Mucosa of descending colon (tissue), 3 donors: ENCODE data around the gene CPSF3. TPM values are rescaled to one million over a fixed set of nuclear protein-coding genes. Genes with fewer than 3 reads are reported as not detected.
"Not testable (repeated sequence)": the region's sequence is repeated elsewhere in the genome, so short reads cannot be mapped to it uniquely, and the experiment has no call there.

Experiments
- ATAC-seq: fragments of 200-7000 bp; cut with Tn5 transposase; one replicate; pipeline ENCODE4 v1.9.1; 2020; ENCODE audit warnings: mild to moderate bottlenecking, moderate library complexity
- DNase-seq, 3 donors: peaks; one replicate each; pipeline ENCODE4 v3.0.0-alpha.2; 2020
- H3K36me3 ChIP-seq: fragments of 200-600 bp; one replicate; pipeline ENCODE4 v1.8.0; 2021; ENCODE audit warnings: low read depth, mild to moderate bottlenecking
- H3K4me1 ChIP-seq: fragments of 200-600 bp; one replicate; pipeline ENCODE4 v1.8.0; 2021; ENCODE audit warnings: low read depth, mild to moderate bottlenecking
- H3K4me3 ChIP-seq: fragments of 200-600 bp; one replicate; pipeline ENCODE4 v1.8.0; 2021; ENCODE audit warnings: mild to moderate bottlenecking
- H3K9me3 ChIP-seq: fragments of 200-600 bp; one replicate; pipeline ENCODE4 v1.8.0; 2021; ENCODE audit warnings: mild to moderate bottlenecking
- CTCF ChIP-seq: fragments of 200-600 bp; IDR thresholded peaks from one replicate; pipeline ENCODE4 v1.8.0; 2022; ENCODE audit warnings: antibody characterized with exemption, mild to moderate bottlenecking
- intact Hi-C, 2 donors: fragments of 100-400 bp; cut with DNase I in 1 of 2; cut with micrococcal nuclease in 1 of 2; formaldehyde crosslinking; loops; one replicate each; pipeline versions ENCODE4 v1.11.0 to v1.11.1; 2022; cut with DNase I, micrococcal nuclease
- total RNA-seq, 3 donors: library from RNA; stranded (reverse); fragmentation: NEBNext Ultra II Directional in 2 of 3; extraction: Animal tissue kit (Norgen Biotek cat#: 25700) in 2 of 3; gene quantifications; one replicate each; pipeline versions ENCODE4 v1.2.1 to v1.2.4, GENCODE V29; 2021 to 2023
- donor health status: DM: no; HTN: no; CAD: no; lungs with moderate emphysema.
- donor health status: DM: no; HTN: no; CAD: no.
- donor health status: DM: no; HTN: yes; CAD: no.

The CPSF3 gene
- total RNA-seq, 3 donors from 2014 or later = 20.0 to 26.2 (median 20.9) TPM

GRCh38 chr2:9492927-9493326 is 69.5 kb downstream of the CPSF3 start:
- Histone ChIP-seq H3K4me1 (no peaks in the 10 kb centered on the region), H3K4me3 (no peak overlapping the region), H3K36me3 (peaks cover 11% of the 10 kb centered on the region), H3K9me3 (no peaks in the 10 kb centered on the region)
- no peak for TF ChIP-seq CTCF
- intact Hi-C loops = no loop called here
- no peak for ATAC-seq
- DNase-seq = no peak

GRCh38 chr2:9493478-9493877 is 70.0 kb downstream of the CPSF3 start:
- Histone ChIP-seq H3K36me3 (peaks cover 11% of the 10 kb centered on the region), H3K9me3 (no peaks in the 10 kb centered on the region), H3K4me1 (no peaks in the 10 kb centered on the region), H3K4me3 (no peak overlapping the region)
- ATAC-seq (no peak), DNase-seq (no peak)
- intact Hi-C loops = no loop called here
- no peak for TF ChIP-seq CTCF

GRCh38 chr2:9494081-9494480 is 70.6 kb downstream of the CPSF3 start:
- intact Hi-C loops = no loop called here
- no peak for ATAC-seq
- DNase-seq = no peak

GRCh38 chr2:9497017-9497416 is 73.6 kb downstream of the CPSF3 start:
- no peak for DNase-seq
- peak; percentile 93 for ATAC-seq
- Histone ChIP-seq H3K4me1 (no peaks in the 10 kb centered on the region), H3K9me3 (no peaks in the 10 kb centered on the region), H3K36me3 (no peaks in the 10 kb centered on the region), H3K4me3 (no peak overlapping the region)
- no peak for TF ChIP-seq CTCF
- intact Hi-C loops = no loop called here

More at GRCh38 chr2:9494081-9494480, 70.6 kb downstream of the CPSF3 start:
- no peak overlapping the region for H3K4me3 ChIP-seq
- no peaks in the 10 kb centered on the region for H3K9me3 ChIP-seq
- peaks cover 11% of the 10 kb centered on the region for H3K36me3 ChIP-seq
- TF ChIP-seq CTCF = no peak
- H3K4me1 ChIP-seq = no peaks in the 10 kb centered on the region

GRCh38 chr2:9498210-9498609 is 74.8 kb downstream of the CPSF3 start:
- no peaks in the 10 kb centered on the region for H3K4me1 ChIP-seq
- ATAC-seq = no peak
- intact Hi-C loops = no loop called here
- no peaks in the 10 kb centered on the region for H3K36me3 ChIP-seq
- DNase-seq = no peak
- no peaks in the 10 kb centered on the region for H3K9me3 ChIP-seq
- TF ChIP-seq CTCF = no peak
- no peak overlapping the region for H3K4me3 ChIP-seq

GRCh38 chr2:9508931-9509330 is 85.5 kb downstream of the CPSF3 start:
- intact Hi-C loops = no loop called here

GRCh38 chr2:9513946-9514345 is 90.5 kb downstream of the CPSF3 start:
- ATAC-seq, H3K9me3 ChIP-seq, DNase-seq, H3K4me1 ChIP-seq, H3K4me3 ChIP-seq, H3K36me3 ChIP-seq, intact Hi-C loops: not testable (repeated sequence)

More at GRCh38 chr2:9508931-9509330, 85.5 kb downstream of the CPSF3 start:
- TF ChIP-seq CTCF = no peak
- Histone ChIP-seq H3K4me3 (no peak overlapping the region), H3K9me3 (no peaks in the 10 kb centered on the region), H3K36me3 (no peaks in the 10 kb centered on the region), H3K4me1 (no peaks in the 10 kb centered on the region)
- ATAC-seq = no peak
- DNase-seq = no peak
